Stimulated activated effector memory CD8-positive, alpha-beta T cell treated with anti-CD3 and anti-CD28 coated beads, Interleukin-12 subunit alpha, Interleukin-12 subunit beta, amount 100 ng/mL, for 72 hours (primary cell): Measurements from ENCODE around the gene NIM1K.

Source experiments
- ATAC-seq: fragments of 150-1000 bp; cut with Tn5 transposase; 2 replicates; pipeline ENCODE4 v1.10.0; 2021
- DNase-seq, 2 donors: peaks; one replicate each; pipeline ENCODE4 v3.0.0; 2021 to 2022; ENCODE audit warnings: low spot score in 2 of 2
- H3K27ac Mint-ChIP-seq: one replicate; pipeline ENCODE4 v1.8.0; 2022; ENCODE audit warnings: mild to moderate bottlenecking, mixed read lengths
- H3K36me3 Mint-ChIP-seq: one replicate; pipeline ENCODE4 v1.8.0; 2022; ENCODE audit warnings: mild to moderate bottlenecking, mixed read lengths
- H3K4me1 Mint-ChIP-seq: one replicate; pipeline ENCODE4 v1.8.0; 2022; ENCODE audit warnings: mixed read lengths
- H3K4me3 Mint-ChIP-seq: one replicate; pipeline ENCODE4 v1.8.0; 2022; ENCODE audit warnings: mild to moderate bottlenecking, mixed read lengths
- H3K9me3 Mint-ChIP-seq: one replicate; pipeline ENCODE4 v1.8.0; 2022; ENCODE audit warnings: mixed read lengths

NIM1K gene

GRCh38 chr5:43273552-43273951 is 81.5 kb downstream of the NIM1K start:
- H3K27ac Mint-ChIP-seq = peak overlapping the region; percentile 23

GRCh38 chr5:43274435-43275114 is 82.5 kb downstream of the NIM1K start:
- Mint-ChIP-seq H3K27ac (no peak overlapping the region), H3K36me3 (no peaks in the 10 kb centered on the region), H3K9me3 (no peaks in the 10 kb centered on the region), H3K4me3 (no peak overlapping the region), H3K4me1 (no peaks in the 10 kb centered on the region)
- no peak for ATAC-seq
- DNase-seq = no peak

More at GRCh38 chr5:43273552-43273951, 81.5 kb downstream of the NIM1K start:
- Mint-ChIP-seq H3K36me3 (no peaks in the 10 kb centered on the region), H3K9me3 (no peaks in the 10 kb centered on the region), H3K4me1 (no peaks in the 10 kb centered on the region), H3K4me3 (no peak overlapping the region)
- DNase-seq (no peak), ATAC-seq (no peak)

GRCh38 chr5:43275391-43275790 is 83.4 kb downstream of the NIM1K start:
- no peaks in the 10 kb centered on the region for H3K4me1 Mint-ChIP-seq
- no peak overlapping the region for H3K27ac Mint-ChIP-seq
- H3K4me3 Mint-ChIP-seq = no peak overlapping the region
- ATAC-seq (no peak), DNase-seq (no peak)
- no peaks in the 10 kb centered on the region for H3K9me3 Mint-ChIP-seq
- H3K36me3 Mint-ChIP-seq = no peaks in the 10 kb centered on the region

GRCh38 chr5:43279548-43280274 is 87.7 kb downstream of the NIM1K start:
- Mint-ChIP-seq H3K36me3 (peaks cover 7% of the 10 kb centered on the region), H3K9me3 (no peaks in the 10 kb centered on the region), H3K4me3 (no peak overlapping the region), H3K27ac (no peak overlapping the region), H3K4me1 (peaks cover 16% of the 10 kb centered on the region)
- no peak for ATAC-seq
- no peak for DNase-seq

- no peak overlapping the region for H3K4me3 Mint-ChIP-seq
- H3K36me3 Mint-ChIP-seq = peaks cover 13% of the 10 kb centered on the region
- peak overlapping the region; percentile 29 for H3K27ac Mint-ChIP-seq
- no peaks in the 10 kb centered on the region for H3K9me3 Mint-ChIP-seq
- ATAC-seq (peak; percentile 94), DNase-seq (no peak)
- peaks cover 16% of the 10 kb centered on the region for H3K4me1 Mint-ChIP-seq
These were observed 90.0 kb downstream of the NIM1K start for GRCh38 chr5:43281840-43282658.

- H3K4me3 Mint-ChIP-seq = no peak overlapping the region
These were observed 94.6 kb downstream of the NIM1K start for GRCh38 chr5:43286623-43287022.

GRCh38 chr5:43287493-43287892 is 95.5 kb downstream of the NIM1K start:
- ATAC-seq = no peak
- no peak overlapping the region for H3K4me3 Mint-ChIP-seq
- H3K36me3 Mint-ChIP-seq = peaks cover 68% of the 10 kb centered on the region
- DNase-seq = no peak
- H3K27ac Mint-ChIP-seq = peak overlapping the region; percentile 26
- no peaks in the 10 kb centered on the region for H3K9me3 Mint-ChIP-seq
- no peaks in the 10 kb centered on the region for H3K4me1 Mint-ChIP-seq

More at GRCh38 chr5:43286623-43287022, 94.6 kb downstream of the NIM1K start:
- peak; percentile 12 for ATAC-seq
- Mint-ChIP-seq H3K36me3 (peaks cover 59% of the 10 kb centered on the region), H3K4me1 (peaks cover 7% of the 10 kb centered on the region), H3K27ac (peak overlapping the region; percentile 26), H3K9me3 (no peaks in the 10 kb centered on the region)
- no peak for DNase-seq

- DNase-seq = no peak
- ATAC-seq = no peak
- H3K36me3 Mint-ChIP-seq = peaks cover 76% of the 10 kb centered on the region
- H3K4me3 Mint-ChIP-seq = no peak overlapping the region
- no peak overlapping the region for H3K27ac Mint-ChIP-seq
- H3K4me1 Mint-ChIP-seq = no peaks in the 10 kb centered on the region
- no peaks in the 10 kb centered on the region for H3K9me3 Mint-ChIP-seq
These were observed 96.3 kb downstream of the NIM1K start for GRCh38 chr5:43288269-43288831.

GRCh38 chr5:43290726-43291125 is 98.7 kb downstream of the NIM1K start:
- Mint-ChIP-seq H3K4me1 (peaks cover 7% of the 10 kb centered on the region), H3K9me3 (no peaks in the 10 kb centered on the region), H3K36me3 (peaks cover 93% of the 10 kb centered on the region), H3K27ac (no peak overlapping the region), H3K4me3 (no peak overlapping the region)
- DNase-seq = no peak
- no peak for ATAC-seq

GRCh38 chr5:43294226-43294625 is 102.2 kb downstream of the NIM1K start:
- Mint-ChIP-seq H3K27ac (no peak overlapping the region), H3K36me3 (peaks cover 100% of the 10 kb centered on the region), H3K4me1 (peaks cover 7% of the 10 kb centered on the region), H3K4me3 (no peak overlapping the region), H3K9me3 (no peaks in the 10 kb centered on the region)
- DNase-seq = no peak
- ATAC-seq = no peak

- DNase-seq (no peak), ATAC-seq (no peak)
- H3K4me1 Mint-ChIP-seq = peaks cover 7% of the 10 kb centered on the region
- no peak overlapping the region for H3K27ac Mint-ChIP-seq
- H3K9me3 Mint-ChIP-seq = no peaks in the 10 kb centered on the region
- no peak overlapping the region for H3K4me3 Mint-ChIP-seq
- peaks cover 100% of the 10 kb centered on the region for H3K36me3 Mint-ChIP-seq
These were observed 103.2 kb downstream of the NIM1K start for GRCh38 chr5:43295202-43295601.

GRCh38 chr5:43296835-43297234 is 104.8 kb downstream of the NIM1K start:
- Mint-ChIP-seq H3K4me1 (peaks cover 19% of the 10 kb centered on the region), H3K4me3 (no peak overlapping the region), H3K27ac (no peak overlapping the region), H3K9me3 (no peaks in the 10 kb centered on the region), H3K36me3 (peaks cover 100% of the 10 kb centered on the region)
- ATAC-seq (no peak), DNase-seq (no peak)

GRCh38 chr5:43298443-43298842 is 106.4 kb downstream of the NIM1K start:
- peaks cover 34% of the 10 kb centered on the region for H3K4me1 Mint-ChIP-seq
- H3K36me3 Mint-ChIP-seq = peaks cover 100% of the 10 kb centered on the region
- H3K27ac Mint-ChIP-seq = no peak overlapping the region
- ATAC-seq (no peak), DNase-seq (no peak)
- no peak overlapping the region for H3K4me3 Mint-ChIP-seq
- no peaks in the 10 kb centered on the region for H3K9me3 Mint-ChIP-seq

- H3K27ac Mint-ChIP-seq = peak overlapping the region; percentile 23
- H3K9me3 Mint-ChIP-seq = no peaks in the 10 kb centered on the region
- H3K4me1 Mint-ChIP-seq = peaks cover 48% of the 10 kb centered on the region
- no peak overlapping the region for H3K4me3 Mint-ChIP-seq
- no peak for DNase-seq
- ATAC-seq = no peak
- H3K36me3 Mint-ChIP-seq = peaks cover 100% of the 10 kb centered on the region
These were observed 108.1 kb downstream of the NIM1K start for GRCh38 chr5:43300112-43300511.

GRCh38 chr5:43301653-43302091 is 109.6 kb downstream of the NIM1K start:
- no peak overlapping the region for H3K4me3 Mint-ChIP-seq
- H3K4me1 Mint-ChIP-seq = peaks cover 55% of the 10 kb centered on the region
- peaks cover 100% of the 10 kb centered on the region for H3K36me3 Mint-ChIP-seq
- H3K27ac Mint-ChIP-seq = no peak overlapping the region
- H3K9me3 Mint-ChIP-seq = no peaks in the 10 kb centered on the region
- DNase-seq (no peak), ATAC-seq (no peak)
